AG08395 (cell line): ENCODE measurements around the gene TMEM236.
A peak's percentile ranks its signal among the peaks of the same experiment; 100 is the strongest.
"Not testable (repeated sequence)": the region's sequence is repeated elsewhere in the genome, so short reads cannot be mapped to it uniquely, and the experiment has no call there.

Experiments
- DNase-seq: peaks from one replicate; pipeline ENCODE4 v3.0.0; 2012; ENCODE audit warnings: mixed read lengths, low spot score

The TMEM236 gene, protein sequence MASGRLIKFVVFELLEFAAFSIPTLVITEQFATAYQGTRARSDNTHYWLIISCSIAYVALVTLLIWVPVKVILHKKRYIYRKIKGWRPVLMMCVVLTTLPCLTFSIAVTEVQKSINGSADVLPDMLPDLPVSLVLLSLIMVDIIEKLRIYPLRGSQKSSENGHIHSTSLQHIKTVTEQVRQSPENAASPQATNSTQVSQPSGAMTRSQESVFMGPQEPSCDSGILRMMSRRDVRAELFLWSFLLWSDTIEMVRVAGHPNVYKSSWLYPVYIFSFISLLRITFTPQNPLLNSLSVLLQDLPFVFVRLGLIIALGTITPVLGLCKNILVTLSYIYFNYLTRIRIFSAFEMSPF

DNA sequence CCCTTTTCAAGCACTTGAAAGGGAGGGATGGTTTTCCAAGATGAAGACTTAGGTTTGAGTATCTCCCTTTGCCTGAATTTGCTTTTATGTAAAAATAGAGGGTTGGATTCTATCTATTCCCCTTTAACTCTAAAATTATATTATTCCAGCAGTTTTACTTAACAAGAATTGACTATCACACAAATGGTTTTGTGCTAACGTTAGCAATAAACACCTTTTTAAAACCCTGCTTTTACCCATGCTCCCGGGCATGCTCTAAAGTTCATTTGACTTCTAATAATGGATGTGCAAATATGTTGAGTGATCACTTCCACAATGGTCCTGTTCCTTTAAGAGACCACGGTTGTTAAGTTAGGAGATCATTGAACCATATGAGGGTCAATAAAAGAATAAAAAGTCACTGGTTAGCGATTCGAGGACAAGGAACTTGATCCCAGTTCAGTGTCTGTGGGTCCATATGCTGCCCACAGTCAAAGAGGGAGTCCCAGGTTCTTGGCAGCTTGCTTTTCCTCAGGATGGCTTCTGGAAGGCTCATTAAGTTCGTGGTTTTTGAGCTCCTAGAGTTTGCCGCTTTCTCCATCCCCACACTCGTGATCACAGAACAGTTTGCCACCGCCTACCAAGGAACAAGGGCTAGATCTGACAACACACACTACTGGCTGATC, at the start of gene TMEM236:
Gene TMEM236, plus strand, starts transcription at position 421 of the 665 bp plus-strand sequence. Its CDS starts 95 bp downstream, at position 516.
- DNase-seq = no peak

DNA sequence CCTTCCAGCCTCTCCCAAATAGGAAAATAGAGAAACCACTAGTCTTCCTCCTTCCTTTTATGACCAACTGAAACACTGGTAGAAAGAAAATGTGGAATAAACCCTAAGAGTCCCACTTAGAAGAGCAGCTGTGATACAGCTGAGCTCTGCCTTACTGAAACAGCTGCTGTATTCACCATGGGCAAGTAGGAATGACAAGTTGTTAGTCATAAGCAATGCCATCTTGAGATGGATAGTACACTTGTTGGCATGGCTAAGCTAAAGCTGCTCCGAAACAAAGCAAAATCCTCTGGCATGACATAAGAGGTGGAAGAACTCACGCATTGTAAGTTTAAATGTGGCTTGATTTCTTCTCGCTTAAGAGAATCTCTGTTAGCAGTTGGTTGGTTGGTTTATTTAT, 48.3 kb upstream of the TMEM236 start:
- no peak for DNase-seq

DNA sequence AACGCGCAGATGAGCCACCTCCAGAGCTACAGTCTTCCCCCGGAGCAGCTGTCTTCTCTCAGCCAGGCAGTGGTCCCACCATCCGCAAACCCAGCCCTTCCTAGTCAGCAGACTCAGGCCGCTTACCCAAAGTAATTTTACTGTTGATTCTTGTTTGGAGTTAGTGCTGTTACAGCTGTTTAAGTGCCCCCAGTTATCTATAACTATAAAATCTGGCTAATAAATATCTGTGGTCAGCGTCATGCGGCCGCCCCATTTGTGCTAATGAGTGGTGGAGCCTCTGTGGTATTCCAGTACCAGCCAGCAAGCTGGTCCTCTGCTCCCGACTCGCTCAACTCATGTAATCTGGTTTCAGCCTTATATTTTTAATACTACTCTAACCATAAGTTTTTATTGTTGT, 43.2 kb upstream of the TMEM236 start:
- no peak for DNase-seq

DNA sequence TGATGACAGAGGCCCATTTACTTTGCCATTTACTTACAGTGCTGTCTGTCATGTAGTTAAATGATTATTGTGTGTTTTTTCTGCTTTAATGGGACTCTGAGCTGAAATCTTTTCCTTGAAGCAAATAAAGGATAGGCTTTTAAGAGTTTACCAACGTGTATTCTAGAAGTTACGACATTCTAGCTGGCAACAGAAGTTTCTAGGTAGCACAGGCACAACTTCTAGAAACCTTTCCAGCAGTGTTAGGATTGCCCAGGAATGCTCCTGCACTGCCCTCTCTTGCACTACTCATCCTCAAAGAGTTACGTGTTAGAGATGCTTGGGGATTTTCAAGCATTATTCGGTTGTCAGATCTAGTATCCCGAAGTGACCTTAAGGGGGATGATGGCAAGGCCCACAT, 42.5 kb upstream of the TMEM236 start:
- no peak for DNase-seq

DNA sequence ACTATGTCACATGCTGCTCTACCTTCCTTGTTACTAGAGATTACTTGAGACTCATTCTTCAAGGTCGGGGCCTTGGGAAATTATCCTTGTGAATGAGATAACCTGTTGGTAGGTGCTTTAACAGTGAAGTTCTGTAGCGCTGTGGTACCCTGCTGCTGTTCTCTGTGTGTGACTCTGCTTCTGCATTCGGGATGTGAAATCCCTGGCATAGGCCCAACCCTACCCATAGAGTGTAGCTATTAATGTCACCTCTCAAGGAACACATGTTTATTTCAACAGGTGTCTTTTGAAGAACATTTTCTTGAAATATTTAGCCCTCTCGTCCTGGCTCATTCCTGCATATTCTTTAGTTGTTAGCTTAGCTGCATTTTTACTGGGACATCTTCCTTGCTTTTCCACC, 41.8 kb upstream of the TMEM236 start:
- no peak for DNase-seq

DNA sequence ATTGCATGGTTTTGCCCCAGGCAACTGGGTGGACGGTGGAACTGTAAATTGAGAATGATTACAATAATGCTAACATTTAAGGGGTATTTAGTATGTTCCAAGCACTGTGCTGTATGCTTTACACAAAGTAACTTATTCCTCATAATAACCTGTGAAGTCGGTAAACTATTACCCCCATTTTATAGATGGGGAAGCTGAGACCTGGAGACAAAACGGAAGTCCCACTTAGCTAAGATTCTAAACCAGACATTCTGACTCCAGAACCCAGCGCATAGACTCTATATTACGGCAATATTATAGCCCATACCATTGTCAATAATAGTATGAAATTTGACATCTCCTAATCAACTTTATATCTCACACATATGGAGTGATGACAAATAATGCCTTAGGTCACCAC, 39.9 kb upstream of the TMEM236 start:
- no peak for DNase-seq

DNA sequence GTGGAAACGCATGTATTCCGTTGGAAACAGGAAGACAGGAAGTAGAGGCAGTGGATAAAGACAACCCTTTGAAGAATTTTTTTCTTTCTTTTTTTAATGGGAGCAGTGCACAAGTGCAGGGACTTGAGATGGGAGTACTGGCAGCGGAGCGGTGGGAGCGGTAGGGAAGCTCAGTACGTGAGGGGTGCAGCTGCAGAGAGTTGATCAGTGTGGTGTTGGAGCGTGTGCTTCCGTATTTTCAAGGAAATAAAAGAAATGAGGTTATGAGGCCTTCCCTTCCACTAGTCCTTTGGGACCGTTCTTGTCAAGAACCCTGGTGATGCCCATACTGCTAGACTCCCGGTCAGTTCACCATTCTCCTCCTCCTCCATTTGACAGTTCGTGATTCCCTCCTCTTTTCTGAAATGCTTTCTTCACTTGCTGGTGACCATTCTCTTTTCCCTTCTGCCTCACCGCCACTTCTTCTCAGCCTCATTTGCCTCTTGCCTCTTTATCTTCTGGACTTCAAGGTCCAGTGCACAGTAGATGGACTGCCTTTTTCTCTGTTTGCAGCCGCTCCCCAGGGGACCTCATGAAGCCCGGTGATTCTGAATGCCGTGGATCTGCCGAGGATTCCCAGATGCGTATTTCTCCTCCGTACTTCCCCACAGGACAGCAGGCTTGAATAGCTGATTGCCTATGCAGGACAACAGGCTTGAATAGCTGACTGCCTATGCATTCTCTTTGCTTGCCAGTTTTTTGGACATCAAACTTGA, 39.1 kb upstream of the TMEM236 start:
- no peak for DNase-seq

DNA sequence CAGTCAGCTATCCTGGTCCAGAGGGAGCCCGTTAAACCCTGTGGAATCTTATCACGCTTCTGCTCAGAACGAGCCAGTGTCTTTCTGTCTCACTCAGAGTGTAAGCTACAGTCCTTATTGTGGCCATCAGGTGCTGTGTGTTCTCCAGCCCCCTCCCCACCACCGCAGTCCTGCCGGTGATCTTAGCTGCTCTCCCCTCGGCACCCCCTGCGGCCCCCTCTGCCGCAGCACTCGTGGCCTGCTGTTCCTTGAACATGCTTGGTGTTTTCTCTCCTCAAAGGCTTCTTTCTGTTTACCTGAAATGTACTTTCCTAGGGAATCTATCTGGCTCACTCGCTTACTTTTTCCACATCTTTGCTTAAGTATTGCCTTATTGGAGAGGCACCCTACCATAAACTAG, 38.2 kb upstream of the TMEM236 start:
- no peak for DNase-seq

DNA sequence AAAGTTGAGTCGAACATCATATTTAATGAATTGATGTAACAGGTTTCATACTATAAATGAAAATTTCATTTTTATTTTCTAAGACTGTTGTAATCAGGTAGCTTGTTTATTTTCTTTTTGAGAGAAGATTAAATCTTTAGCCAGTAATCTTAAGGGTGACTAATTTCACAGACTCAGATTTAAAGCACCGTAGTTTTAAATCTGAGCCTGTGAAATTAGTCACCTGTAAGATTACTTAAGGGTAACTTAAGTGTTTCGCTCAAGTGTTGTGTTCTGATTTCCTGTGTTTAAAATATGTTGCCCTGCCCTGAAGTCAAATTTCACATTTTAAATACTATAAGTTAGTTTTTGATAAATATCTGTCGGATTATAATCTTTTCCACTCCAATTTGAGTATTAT, 35.8 kb upstream of the TMEM236 start:
- no peak for DNase-seq

DNA sequence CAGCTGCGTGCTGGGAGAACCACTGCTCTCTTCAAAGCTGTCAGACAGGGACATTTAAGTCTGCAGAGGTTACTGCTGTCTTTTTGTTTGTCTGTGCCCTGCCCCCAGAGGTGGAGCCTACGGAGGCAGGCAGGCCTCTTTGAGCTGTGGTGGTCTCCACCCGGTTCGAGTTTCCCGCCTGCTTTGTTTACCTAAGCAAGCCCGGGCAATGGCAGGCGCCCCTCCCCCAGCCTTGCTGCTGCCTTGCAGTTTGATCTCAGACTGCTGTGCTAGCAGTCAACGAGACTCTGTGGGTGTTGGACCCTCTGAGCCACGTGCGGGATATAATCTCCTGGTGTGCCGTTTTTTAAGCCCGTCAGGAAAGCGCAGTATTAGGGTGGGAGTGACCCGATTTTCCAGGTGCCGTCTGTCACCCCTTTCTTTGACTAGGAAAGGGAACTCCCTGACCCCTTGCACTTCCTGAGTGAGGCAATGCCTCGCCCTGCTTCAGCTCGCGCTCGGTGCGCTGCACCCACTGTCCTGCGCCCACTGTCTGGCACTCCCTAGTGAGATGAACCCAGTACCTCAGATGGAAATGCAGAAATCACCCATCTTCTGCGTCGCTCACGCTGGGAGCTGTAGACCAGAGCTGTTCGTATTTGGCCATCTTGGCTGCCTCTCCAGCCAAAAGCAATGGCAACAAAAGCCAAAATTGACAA, 29.5 kb upstream of the TMEM236 start:
- not testable (repeated sequence) for DNase-seq

DNA sequence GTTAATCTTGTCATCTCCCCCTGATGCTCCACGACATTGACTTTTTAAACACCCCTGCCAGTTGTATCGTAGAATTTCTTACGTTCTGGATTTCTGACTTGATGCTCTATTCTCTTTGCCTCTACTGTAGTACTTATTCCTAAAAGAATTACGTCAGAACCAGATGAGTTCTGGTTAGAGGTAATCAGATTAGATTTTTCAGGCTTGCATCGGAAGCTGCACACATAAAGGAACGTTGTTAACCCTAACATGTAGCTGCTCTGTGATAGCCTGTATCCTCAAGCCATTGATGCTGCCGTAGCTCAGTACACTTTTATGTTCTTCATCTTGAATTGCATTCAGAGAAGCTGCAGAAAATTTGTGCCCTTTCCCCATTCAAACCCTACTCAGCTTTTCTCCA, 26.3 kb upstream of the TMEM236 start:
- no peak for DNase-seq

DNA sequence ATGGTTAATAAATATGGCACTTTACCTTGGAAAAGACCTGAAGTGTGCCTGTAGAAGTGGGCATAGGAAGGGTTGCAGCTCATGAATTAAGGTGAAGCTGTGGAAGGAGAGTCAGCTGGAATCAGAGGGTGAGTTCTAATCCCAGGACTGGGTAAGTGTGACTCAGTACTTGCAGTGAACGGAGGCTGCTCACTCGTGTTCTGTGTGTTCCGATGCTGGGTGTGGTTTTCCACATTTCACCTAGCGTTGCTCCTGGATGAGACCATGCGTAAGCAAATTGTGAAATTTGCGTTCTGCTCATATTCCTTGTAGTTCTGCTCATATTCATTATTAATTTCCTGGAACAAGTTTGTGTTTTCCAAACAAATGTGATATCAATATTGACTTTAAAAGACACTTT, 22.4 kb upstream of the TMEM236 start:
- no peak for DNase-seq

DNA sequence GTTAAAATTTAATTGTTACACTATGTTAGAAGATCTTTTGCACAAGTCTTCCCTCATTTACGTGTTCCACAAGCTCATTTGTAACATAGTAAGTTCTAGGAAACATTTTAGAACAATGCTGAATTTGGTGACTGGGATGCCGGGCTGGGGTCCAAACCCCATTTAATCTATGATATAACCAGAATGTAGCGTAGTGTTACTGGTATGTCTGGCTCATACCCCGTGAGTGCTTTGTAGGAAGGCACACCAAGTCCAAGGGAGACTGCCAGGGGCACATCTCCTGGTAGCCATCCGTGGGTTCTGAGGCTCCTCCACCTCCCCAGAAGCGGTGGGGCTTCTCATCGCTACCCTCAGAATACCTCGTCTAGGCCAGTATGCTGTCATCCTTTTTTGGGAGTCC, 21.3 kb upstream of the TMEM236 start:
- DNase-seq = no peak

DNA sequence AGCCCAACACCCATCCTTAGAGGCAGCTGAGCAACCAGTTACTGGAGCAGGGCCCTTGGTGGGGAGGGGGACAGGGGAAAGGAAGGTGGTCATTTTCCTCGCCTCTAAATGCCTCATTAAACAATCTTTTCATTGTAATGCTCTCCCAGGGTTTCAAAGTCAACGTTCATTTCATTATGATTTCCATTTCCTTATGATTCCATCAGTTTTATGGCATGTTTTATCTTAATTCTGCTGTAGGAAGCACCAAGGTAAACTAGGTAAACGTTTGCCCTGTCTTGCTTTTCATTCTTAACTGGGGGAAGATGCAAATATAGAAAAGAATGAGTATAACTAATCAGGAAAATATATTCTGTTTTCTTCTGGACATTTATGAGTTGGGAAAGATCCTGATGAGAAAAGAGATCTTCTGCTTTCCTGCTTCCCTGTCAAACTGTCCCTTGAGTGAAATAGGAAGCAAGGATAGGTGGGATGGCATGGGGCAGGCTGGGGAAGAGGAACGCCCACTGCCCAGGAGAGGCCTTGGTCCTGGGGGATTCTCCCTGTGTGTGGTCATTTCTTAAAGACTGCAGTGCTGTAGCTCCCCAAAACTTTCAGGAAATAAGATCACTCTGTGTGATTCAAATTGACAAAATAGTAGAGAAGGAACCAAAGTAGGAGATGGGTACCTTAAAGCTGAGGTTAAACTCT, 20.5 kb upstream of the TMEM236 start:
- DNase-seq = no peak

DNA sequence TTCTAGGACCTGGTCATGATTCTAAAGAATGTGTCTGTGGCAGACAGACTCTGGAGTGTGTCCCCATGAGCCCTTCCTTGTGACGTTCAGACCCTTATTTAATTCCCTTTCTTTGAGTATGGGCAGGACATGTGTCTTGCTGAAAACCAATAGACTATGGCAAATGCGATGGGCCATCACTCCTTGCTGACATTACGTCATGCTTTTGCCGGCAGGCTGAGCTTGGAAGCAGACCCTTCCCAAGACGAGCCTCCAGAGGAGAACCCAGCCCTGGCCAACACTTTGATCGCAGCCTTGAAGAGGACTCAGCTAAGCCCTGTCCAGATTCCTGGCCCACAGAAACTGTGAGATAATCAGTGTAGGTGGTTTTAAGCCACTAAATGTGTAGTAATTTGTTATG, 18.4 kb upstream of the TMEM236 start:
- DNase-seq = no peak

DNA sequence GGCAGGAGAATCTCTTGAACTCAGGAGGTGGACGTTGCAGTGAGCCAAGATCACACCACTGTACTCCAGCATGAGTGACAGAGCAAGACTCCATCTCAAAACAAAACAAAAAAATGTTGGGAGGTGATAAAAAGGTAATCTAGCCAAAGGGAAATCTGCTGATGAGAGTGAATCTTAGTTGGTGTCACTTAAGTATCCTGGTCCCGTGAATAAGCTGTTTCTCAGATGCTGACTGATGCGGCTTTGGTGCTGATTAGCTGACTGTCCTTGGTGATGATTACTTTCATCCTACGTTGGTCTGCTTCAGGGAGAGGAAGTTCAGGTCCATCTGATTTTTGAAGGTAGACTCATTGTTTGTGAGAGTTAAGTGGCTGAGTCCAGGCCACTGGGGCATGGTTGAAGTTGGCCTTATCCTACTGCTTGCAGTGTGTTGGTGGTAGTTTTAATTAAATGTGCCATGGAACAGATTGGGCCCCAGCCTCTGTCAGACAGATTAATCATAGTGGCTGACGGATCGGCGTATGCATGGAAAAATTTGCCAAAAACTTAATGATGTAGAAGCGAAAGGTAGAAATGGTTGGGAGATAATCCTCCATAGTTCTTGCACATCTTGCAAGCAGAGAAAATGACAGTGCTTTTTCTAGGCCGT, 17.4 kb upstream of the TMEM236 start:
- no peak for DNase-seq

DNA sequence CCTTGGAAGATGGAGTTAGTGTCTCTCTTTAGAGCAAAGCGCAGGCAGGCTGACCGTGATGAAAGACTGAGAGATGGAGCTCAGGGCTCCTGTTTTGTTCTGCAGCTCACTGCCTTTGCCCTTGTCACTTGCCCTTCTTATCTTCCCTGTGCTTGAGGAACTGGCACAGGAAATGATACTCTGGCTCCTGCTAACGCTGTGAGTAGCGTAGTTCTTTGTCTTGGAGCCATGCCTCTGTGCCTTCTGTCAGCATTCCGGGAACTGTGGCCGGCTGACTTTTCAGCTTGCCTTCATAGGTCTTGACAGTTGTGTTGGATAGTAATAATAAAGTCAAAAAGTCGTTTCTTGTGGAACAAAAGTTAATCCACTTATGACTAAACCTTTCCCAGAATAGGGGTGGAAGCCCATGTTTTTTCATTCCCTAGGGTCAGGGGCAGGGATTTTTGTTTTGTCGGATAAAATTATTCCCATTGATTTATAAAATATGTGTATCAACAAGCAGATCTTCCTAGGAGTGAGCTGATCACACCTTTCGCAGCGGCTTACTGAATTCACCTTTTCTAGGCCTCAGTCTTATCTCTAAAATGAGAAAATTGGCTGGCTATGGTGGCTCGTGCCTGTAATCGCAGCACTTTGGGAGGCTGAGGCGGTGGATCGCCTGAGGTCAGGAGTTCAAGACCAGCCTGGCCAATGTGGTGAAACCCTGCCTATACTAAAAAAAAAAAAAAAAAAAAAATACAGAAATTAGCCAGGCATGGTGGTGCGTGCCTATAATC, 16.6 kb upstream of the TMEM236 start:
- no peak for DNase-seq

DNA sequence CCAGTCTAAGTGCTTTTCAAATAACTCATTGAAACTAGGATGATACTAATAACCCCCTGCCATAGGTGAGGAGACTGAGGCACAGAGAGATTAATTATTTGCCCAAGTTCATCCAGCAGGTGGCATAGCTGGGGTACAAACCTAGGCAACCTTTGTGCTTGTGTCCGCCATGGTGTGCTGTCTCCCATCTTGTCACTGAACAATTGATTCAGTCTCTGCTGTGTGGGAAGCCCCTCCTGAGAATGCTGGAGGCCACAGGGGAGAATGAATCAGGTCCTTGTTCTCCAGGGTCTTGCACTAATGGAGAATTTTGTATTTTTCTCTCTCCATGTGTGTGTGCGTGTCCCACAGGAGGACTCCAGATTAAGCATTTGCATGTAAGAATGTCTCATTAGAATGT, 15.8 kb upstream of the TMEM236 start:
- no peak for DNase-seq

DNA sequence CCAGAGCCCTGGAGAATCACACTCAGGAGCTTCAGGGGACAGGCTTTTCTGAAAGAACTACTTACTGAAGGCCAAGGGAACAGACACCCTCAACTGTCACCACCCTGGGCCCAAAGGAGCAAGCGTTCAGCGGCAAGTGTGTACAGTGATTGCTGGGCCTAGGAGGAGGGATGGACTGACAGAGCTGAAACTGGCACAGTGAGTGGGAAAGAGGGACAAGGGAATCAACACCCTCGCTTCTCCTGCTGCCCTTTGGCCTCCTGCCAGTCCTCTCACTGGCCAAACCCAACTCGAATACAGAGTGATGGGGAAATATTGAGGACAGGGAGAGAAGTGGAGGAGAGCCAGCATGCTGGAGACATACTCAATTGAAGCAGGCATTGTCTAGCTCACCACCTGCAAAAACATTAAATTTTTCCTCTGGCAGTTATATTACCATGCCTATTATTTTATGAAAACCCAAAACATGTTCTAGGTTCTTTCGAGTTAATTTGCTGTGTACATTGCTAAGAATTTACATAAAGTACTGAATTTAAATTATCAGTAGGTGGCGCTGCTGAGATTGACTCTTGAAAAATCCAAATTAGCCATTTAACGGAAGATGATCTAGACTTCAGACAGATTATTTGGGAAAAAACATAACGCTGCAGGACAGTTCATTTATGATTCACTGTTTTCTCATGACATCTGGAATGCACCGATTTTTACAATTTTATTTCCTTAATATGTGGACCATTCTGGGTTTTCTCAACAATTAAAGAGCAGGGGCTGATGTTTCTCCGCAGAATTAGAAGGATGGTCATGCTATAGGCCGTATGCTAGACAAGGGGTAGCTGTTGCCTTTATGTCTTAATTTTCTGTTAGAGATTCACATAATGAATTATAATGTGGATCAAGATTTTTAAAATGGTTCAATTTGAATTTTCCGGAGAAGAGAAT, 14.7 kb upstream of the TMEM236 start:
- DNase-seq = peak; percentile 60
